Epithelial cell of esophagus (primary cell): ENCODE data around the gene DNAJC13.

Experiments used
- DNase-seq: peaks from one replicate; pipeline ENCODE4 v3.0.0; 2010; ENCODE audit warnings: low read depth
- H3K4me3 ChIP-seq: 2 replicates; pipeline ENCODE4 v1.5.1; 2011; ENCODE audit warnings: mild to moderate bottlenecking, low read length, control low read depth
- CTCF ChIP-seq: IDR thresholded peaks from 2 replicates; pipeline ENCODE4 v1.5.1; 2011; ENCODE audit warnings: low read depth, mild to moderate bottlenecking, low read length, control low read depth, inconsistent platforms; ENCODE audit not compliant: insufficient read depth; ENCODE audit errors: missing control alignments

DNAJC13 gene

GRCh38 chr3:132406587-132406986 lies 10.7 kb upstream of the DNAJC13 start:
- no peak for DNase-seq
- TF ChIP-seq CTCF = no peak

GRCh38 chr3:132407025-132407424 lies 10.3 kb upstream of the DNAJC13 start:
- no peak overlapping the region for H3K4me3 ChIP-seq
- no peak for TF ChIP-seq CTCF
- no peak for DNase-seq

More at GRCh38 chr3:132406587-132406986, 10.7 kb upstream of the DNAJC13 start:
- H3K4me3 ChIP-seq = no peak overlapping the region

GRCh38 chr3:132414841-132415240 lies 2.5 kb upstream of the DNAJC13 start:
- no peak for TF ChIP-seq CTCF
- no peak for DNase-seq
- no peak overlapping the region for H3K4me3 ChIP-seq

- no peak for TF ChIP-seq CTCF
- H3K4me3 ChIP-seq = no peak overlapping the region
- no peak for DNase-seq
Measured at GRCh38 chr3:132416161-132416560, 1.1 kb upstream of the DNAJC13 start.

GRCh38 chr3:132417695-132418411 lies 551 bp downstream of the DNAJC13 start:
- TF ChIP-seq CTCF = no peak
- peak; percentile 74 for DNase-seq
- peak overlapping the region; percentile 99 for H3K4me3 ChIP-seq

- TF ChIP-seq CTCF = no peak
- DNase-seq = no peak
- peak overlapping the region; percentile 99 for H3K4me3 ChIP-seq
Measured at GRCh38 chr3:132418916-132419315, 1.6 kb downstream of the DNAJC13 start.

- no peak overlapping the region for H3K4me3 ChIP-seq
- no peak for TF ChIP-seq CTCF
- DNase-seq = no peak
Measured at GRCh38 chr3:132421832-132422231, 4.5 kb downstream of the DNAJC13 start.
